Effector memory CD8-positive, alpha-beta T cell (primary cell): ENCODE results near the gene EYS.
"Not testable (repeated sequence)": the region's sequence is repeated elsewhere in the genome, so short reads cannot be mapped to it uniquely, and the experiment has no call there.

Source experiments
- ATAC-seq: fragments of 150-1000 bp; cut with Tn5 transposase; replicated peaks from 2 replicates; pipeline ENCODE4 v1.10.0; 2021; ENCODE audit warnings: mild to moderate bottlenecking, moderate library complexity
- DNase-seq, 3 experiments: peaks; one replicate each; pipeline ENCODE4 v3.0.0; 2021
- H3K27ac Mint-ChIP-seq, 2 donors: one replicate each; pipeline ENCODE4 v1.8.0; 2022; ENCODE audit warnings: mild to moderate bottlenecking in 2 of 2, mixed read lengths in 2 of 2, moderate library complexity in 2 of 2
- H3K27me3 Mint-ChIP-seq, 2 donors: one replicate each; pipeline ENCODE4 v1.8.0; 2022; ENCODE audit warnings: mixed read lengths in 2 of 2
- H3K36me3 Mint-ChIP-seq: one replicate; pipeline ENCODE4 v1.8.0; 2022; ENCODE audit warnings: mild to moderate bottlenecking, moderate library complexity, mixed read lengths; ENCODE audit not compliant: insufficient read depth
- H3K4me1 Mint-ChIP-seq, 2 donors: one replicate each; pipeline ENCODE4 v1.8.0; 2022; ENCODE audit warnings: low read depth in 2 of 2, mixed read lengths in 2 of 2
- H3K4me3 Mint-ChIP-seq, 2 donors: one replicate each; pipeline ENCODE4 v1.8.0; 2022; ENCODE audit warnings: mild to moderate bottlenecking in 2 of 2, mixed read lengths in 2 of 2, moderate library complexity in 2 of 2
- H3K9me3 Mint-ChIP-seq, 2 donors: one replicate each; pipeline ENCODE4 v1.8.0; 2022; ENCODE audit warnings: mixed read lengths in 2 of 2

EYS gene

GRCh38 chr6:65667916-65668656 is 38.9 kb downstream of the EYS start:
- ATAC-seq, result no peak
- H3K27ac Mint-ChIP-seq, result no peak overlapping the region
- H3K9me3 Mint-ChIP-seq, result peaks cover 12 to 15% of the 10 kb centered on the region in 2 donors
- no peak for DNase-seq
- no peaks in the 10 kb centered on the region for H3K4me1 Mint-ChIP-seq
- H3K4me3 Mint-ChIP-seq, result no peak overlapping the region
- H3K36me3 Mint-ChIP-seq, result no peaks in the 10 kb centered on the region
- H3K27me3 Mint-ChIP-seq, result no peaks in the 10 kb centered on the region

- no peak for ATAC-seq
- peaks cover 12 to 21% of the 10 kb centered on the region in 2 donors for H3K9me3 Mint-ChIP-seq
These were observed 56.9 kb downstream of the EYS start for GRCh38 chr6:65650086-65650485.

GRCh38 chr6:65649392-65649791 is 57.6 kb downstream of the EYS start:
- DNase-seq (no peak), ATAC-seq (no peak)
- Mint-ChIP-seq H3K4me3 (no peak overlapping the region), H3K27ac (no peak overlapping the region), H3K36me3 (no peaks in the 10 kb centered on the region), H3K27me3 (no peaks in the 10 kb centered on the region), H3K9me3 (peaks cover 12 to 21% of the 10 kb centered on the region in 2 donors), H3K4me1 (no peaks in the 10 kb centered on the region)

More at GRCh38 chr6:65650086-65650485, 56.9 kb downstream of the EYS start:
- Mint-ChIP-seq H3K4me3 (no peak overlapping the region), H3K27ac (no peak overlapping the region), H3K36me3 (no peaks in the 10 kb centered on the region), H3K27me3 (no peaks in the 10 kb centered on the region), H3K4me1 (no peaks in the 10 kb centered on the region)
- DNase-seq, result no peak

- no peak overlapping the region for H3K27ac Mint-ChIP-seq
- no peaks in the 10 kb centered on the region for H3K27me3 Mint-ChIP-seq
- H3K9me3 Mint-ChIP-seq, result peaks cover 13 to 21% of the 10 kb centered on the region in 2 donors
- ATAC-seq, result no peak
- H3K36me3 Mint-ChIP-seq, result no peaks in the 10 kb centered on the region
- DNase-seq, result no peak
- no peaks in the 10 kb centered on the region for H3K4me1 Mint-ChIP-seq
- no peak overlapping the region for H3K4me3 Mint-ChIP-seq
These were observed 60.5 kb downstream of the EYS start for GRCh38 chr6:65646544-65646943.

- no peak for DNase-seq
- H3K9me3 Mint-ChIP-seq, result peaks cover 15 to 27% of the 10 kb centered on the region in 2 donors
- H3K36me3 Mint-ChIP-seq, result no peaks in the 10 kb centered on the region
- no peak for ATAC-seq
- no peaks in the 10 kb centered on the region for H3K27me3 Mint-ChIP-seq
- H3K4me3 Mint-ChIP-seq, result no peak overlapping the region
- H3K4me1 Mint-ChIP-seq, result no peaks in the 10 kb centered on the region
- H3K27ac Mint-ChIP-seq, result no peak overlapping the region
These were observed 64.2 kb downstream of the EYS start for GRCh38 chr6:65642776-65643175.

GRCh38 chr6:65638047-65638831 is 68.8 kb downstream of the EYS start:
- no peaks in the 10 kb centered on the region for H3K4me1 Mint-ChIP-seq
- DNase-seq (no peak), ATAC-seq (no peak)
- H3K27me3 Mint-ChIP-seq, result no peaks in the 10 kb centered on the region
- no peaks in the 10 kb centered on the region for H3K36me3 Mint-ChIP-seq
- H3K9me3 Mint-ChIP-seq, result peaks cover 7 to 22% of the 10 kb centered on the region in 2 donors
- H3K4me3 Mint-ChIP-seq, result no peak overlapping the region
- H3K27ac Mint-ChIP-seq, result no peak overlapping the region

- H3K4me3 Mint-ChIP-seq, result no peak overlapping the region
- DNase-seq, result no peak
- ATAC-seq, result no peak
- H3K9me3 Mint-ChIP-seq, result peaks cover 7 to 22% of the 10 kb centered on the region in 2 donors
- no peaks in the 10 kb centered on the region for H3K36me3 Mint-ChIP-seq
- H3K27me3 Mint-ChIP-seq, result no peaks in the 10 kb centered on the region
- H3K4me1 Mint-ChIP-seq, result no peaks in the 10 kb centered on the region
- H3K27ac Mint-ChIP-seq, result no peak overlapping the region
These were observed 69.6 kb downstream of the EYS start for GRCh38 chr6:65637289-65638046.

- Mint-ChIP-seq H3K4me3 (no peak overlapping the region), H3K27ac (no peak overlapping the region), H3K9me3 (peaks cover 11 to 21% of the 10 kb centered on the region in 2 donors), H3K4me1 (no peaks in the 10 kb centered on the region), H3K27me3 (no peaks in the 10 kb centered on the region), H3K36me3 (peaks cover 2% of the 10 kb centered on the region)
- no peak for DNase-seq
- no peak for ATAC-seq
These were observed 73.5 kb downstream of the EYS start for GRCh38 chr6:65633501-65633900.

- DNase-seq, result no peak
- Mint-ChIP-seq H3K4me3 (no peak overlapping the region), H3K4me1 (no peaks in the 10 kb centered on the region), H3K36me3 (peaks cover 2% of the 10 kb centered on the region), H3K27me3 (no peaks in the 10 kb centered on the region), H3K9me3 (peaks cover 11 to 21% of the 10 kb centered on the region in 2 donors), H3K27ac (no peak overlapping the region)
- ATAC-seq, result no peak
These were observed 75.3 kb downstream of the EYS start for GRCh38 chr6:65631711-65632110.

- H3K27ac Mint-ChIP-seq, ATAC-seq, H3K4me3 Mint-ChIP-seq, H3K36me3 Mint-ChIP-seq, DNase-seq, H3K9me3 Mint-ChIP-seq, H3K27me3 Mint-ChIP-seq, H3K4me1 Mint-ChIP-seq: not testable (repeated sequence)
These were observed 79.5 kb downstream of the EYS start for GRCh38 chr6:65627434-65627999.

- peaks cover 6 to 7% of the 10 kb centered on the region in 2 donors for H3K9me3 Mint-ChIP-seq
- no peak for DNase-seq
- no peak overlapping the region for H3K27ac Mint-ChIP-seq
- H3K27me3 Mint-ChIP-seq, result no peaks in the 10 kb centered on the region
- peaks cover 2% of the 10 kb centered on the region for H3K36me3 Mint-ChIP-seq
- ATAC-seq, result no peak
- no peaks in the 10 kb centered on the region for H3K4me1 Mint-ChIP-seq
- no peak overlapping the region for H3K4me3 Mint-ChIP-seq
These were observed 80.0 kb downstream of the EYS start for GRCh38 chr6:65627015-65627414.

GRCh38 chr6:65623566-65623965 is 83.5 kb downstream of the EYS start:
- ATAC-seq, result no peak
- no peak overlapping the region for H3K27ac Mint-ChIP-seq
- no peaks in the 10 kb centered on the region for H3K27me3 Mint-ChIP-seq
- H3K9me3 Mint-ChIP-seq, result peaks cover 0 to 1% of the 10 kb centered on the region in 2 donors
- H3K4me1 Mint-ChIP-seq, result no peaks in the 10 kb centered on the region
- H3K36me3 Mint-ChIP-seq, result no peaks in the 10 kb centered on the region
- no peak overlapping the region for H3K4me3 Mint-ChIP-seq
- no peak for DNase-seq

GRCh38 chr6:65610746-65611145 is 96.3 kb downstream of the EYS start:
- no peak for ATAC-seq
- H3K4me3 Mint-ChIP-seq, result no peak overlapping the region

More at GRCh38 chr6:65610746-65611145, 96.3 kb downstream of the EYS start:
- Mint-ChIP-seq H3K36me3 (no peaks in the 10 kb centered on the region), H3K27me3 (no peaks in the 10 kb centered on the region), H3K27ac (no peak overlapping the region), H3K9me3 (no peaks in the 10 kb centered on the region), H3K4me1 (no peaks in the 10 kb centered on the region)
- DNase-seq, result no peak
